Dedifferentiated amniotic fluid mesenchymal stem cell (primary cell): Measurements from ENCODE around the gene RBMS2.
A peak's percentile ranks its signal among the peaks of the same experiment; 100 is the strongest.
"Not testable (repeated sequence)": the region's sequence is repeated elsewhere in the genome, so short reads cannot be mapped to it uniquely, and the experiment has no call there.

ENCODE experiments used
- DNase-seq: peaks from one replicate; pipeline ENCODE4 v3.0.0-alpha.2; 2016; ENCODE audit errors: extremely low spot score

Gene RBMS2

GRCh38 chr12:56517854-56518253 lies 3.8 kb upstream of the RBMS2 start:
- DNase-seq = no peak

DNA sequence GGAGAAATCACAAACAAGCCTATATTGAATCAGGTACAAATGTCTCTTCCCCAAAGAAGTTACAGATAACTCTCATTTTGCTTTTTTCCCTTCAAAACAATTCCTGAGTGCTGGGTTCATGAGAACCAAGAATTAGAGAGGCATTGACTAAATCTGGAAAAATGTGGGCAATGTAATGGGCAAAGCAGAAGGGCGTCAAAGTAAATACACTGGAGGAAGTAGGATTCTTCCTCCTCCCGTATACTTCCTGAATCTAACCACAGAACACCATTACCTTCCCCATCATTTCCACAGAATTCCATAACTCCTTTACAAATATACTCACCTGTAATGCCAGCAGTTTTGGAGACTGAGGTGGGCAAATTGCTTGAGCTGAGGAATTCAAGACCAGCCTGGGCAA lies 3.0 kb upstream of the RBMS2 start:
- DNase-seq = peak; percentile 57

DNA sequence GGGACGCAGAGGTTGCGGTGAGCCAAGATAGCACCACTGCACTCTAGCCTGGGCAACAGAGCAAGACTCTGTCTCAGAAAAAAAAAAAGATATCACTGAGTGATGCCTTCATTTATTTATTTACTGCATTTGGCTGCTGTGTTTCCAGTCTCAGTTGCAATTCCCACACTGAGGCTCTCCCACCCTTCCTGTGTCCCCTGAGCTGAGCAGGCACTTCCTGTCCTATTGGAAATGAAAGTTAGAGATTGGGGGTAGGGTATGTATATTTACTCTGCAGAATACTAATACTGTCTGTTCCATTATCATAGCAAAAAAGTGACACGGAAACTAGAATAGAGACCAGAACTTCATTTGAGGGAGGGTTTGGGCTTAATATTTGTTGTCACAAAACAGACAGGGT lies 1.6 kb upstream of the RBMS2 start:
- DNase-seq = no peak

- no peak for DNase-seq
Measured at GRCh38 chr12:56520506-56520905, 1.1 kb upstream of the RBMS2 start.

GRCh38 chr12:56521209-56521589 lies 421 bp upstream of the RBMS2 start:
- no peak for DNase-seq

DNA sequence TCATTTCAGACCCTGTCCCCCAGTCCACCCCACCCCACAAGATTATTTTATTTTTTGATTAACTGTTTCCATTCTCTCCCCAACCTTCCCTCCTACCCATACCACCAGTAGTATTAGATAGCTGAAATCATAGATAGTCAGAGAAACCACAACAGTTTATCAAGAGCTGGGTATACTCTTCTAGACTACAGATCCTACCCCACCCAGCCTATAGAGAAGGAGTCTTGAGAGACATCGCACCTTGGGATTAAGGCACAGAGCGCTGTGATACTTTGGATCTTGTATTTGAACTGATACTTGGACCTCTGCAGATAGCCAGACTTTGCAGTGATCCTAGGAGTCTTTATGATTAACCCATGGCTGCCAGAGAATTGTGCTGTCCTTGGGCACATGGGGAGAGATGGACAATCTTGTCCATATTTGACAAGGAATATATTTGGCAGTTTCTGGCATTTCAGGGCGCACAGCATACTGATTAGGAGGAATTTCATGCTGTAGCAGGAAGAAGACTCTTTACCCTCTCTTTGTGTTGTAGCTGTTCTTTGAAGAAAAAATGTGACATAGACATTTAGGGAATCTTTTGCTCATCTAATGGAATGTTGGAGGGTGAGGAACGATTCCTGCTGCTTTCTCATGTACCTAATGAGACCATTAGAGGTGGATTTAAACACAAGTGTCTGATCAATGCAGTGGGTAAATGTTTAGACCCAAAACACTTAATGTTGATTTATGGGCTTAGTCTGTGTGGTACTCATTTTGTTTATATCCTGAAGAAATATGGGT lies 982 bp downstream of the RBMS2 start:
- no peak for DNase-seq

DNA sequence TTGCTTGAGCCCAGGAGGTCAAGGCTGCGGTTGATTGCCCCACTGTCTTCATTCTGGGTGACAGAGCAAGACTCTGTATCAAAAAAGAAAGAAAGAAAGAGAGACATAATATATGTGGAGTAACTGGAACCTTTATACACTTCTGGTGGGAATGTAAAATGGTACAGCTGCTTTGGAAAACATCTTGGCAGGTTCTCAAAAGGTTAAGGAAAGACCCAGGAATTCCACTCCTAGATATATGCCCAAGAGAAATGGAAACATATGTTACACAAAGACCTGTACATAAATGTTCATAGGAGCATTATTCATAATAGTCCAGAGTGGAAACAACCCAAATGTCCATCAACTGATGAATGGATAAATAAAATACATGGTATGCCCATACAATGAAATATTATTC lies 7.2 kb downstream of the RBMS2 start:
- no peak for DNase-seq

DNA sequence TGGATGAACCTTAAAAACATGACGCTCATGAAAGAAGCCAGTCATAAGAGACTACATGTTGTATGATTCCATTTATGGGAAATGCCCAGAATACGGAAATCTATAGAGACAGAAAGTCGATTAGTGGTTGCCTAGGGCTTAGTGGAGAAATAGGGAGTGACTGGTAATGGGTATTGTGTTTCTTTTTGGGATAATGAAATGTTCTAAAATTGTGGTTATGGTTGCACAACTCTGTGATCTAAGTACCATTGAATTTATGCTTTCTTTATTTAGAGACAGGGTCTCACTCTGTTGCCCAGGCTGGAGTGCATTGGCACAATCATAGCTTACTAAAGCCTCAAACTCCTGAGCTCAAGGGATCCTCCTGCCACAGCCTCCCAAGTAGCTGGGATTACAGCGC lies 8.0 kb downstream of the RBMS2 start:
- DNase-seq = no peak

GRCh38 chr12:56530390-56531055 lies 8.9 kb downstream of the RBMS2 start:
- DNase-seq = no peak

- DNase-seq = no peak
Measured at GRCh38 chr12:56537546-56537945, 15.9 kb downstream of the RBMS2 start.

- no peak for DNase-seq
Measured at GRCh38 chr12:56541631-56542030, 20.0 kb downstream of the RBMS2 start.

DNA sequence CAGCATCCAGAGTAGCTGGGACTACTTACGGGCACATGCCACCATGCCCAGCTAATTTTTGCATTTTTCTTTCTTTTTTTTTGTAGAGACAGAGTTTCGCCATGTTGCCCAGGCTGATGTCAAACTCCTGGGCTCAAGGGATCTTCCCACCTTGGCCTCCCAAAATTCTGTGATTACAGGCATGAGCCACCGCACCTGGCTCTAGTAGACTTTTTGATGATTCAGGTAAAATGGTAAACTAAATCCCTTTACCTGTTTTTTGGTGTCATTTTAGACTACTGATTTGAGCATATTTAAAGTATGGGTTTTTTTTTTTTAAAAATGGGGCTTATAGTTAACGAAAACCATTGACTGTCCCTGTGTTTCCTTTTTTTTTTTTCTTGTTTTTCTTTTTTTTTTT lies 20.5 kb downstream of the RBMS2 start:
- DNase-seq = no peak

GRCh38 chr12:56545023-56545604 lies 23.5 kb downstream of the RBMS2 start:
- no peak for DNase-seq

DNA sequence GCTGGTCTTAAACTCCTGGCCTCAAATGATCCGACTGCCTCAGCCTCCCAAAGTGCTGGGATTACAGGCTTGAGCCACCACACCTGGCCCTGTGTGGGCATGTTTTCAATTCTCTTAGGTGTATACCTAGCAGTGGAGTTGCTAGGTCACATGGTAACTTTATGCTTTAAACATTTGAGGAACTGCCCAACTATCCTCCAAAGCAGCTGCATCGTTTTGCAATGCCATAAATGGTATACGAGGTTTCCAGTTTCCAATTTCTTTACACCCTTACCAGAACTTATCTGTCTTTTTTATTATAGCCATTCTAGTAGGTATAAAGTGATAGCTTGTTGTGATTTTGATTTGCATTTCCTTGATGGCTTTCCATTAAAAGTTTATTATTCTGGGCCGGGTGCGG lies 25.1 kb downstream of the RBMS2 start:
- no peak for DNase-seq

DNA sequence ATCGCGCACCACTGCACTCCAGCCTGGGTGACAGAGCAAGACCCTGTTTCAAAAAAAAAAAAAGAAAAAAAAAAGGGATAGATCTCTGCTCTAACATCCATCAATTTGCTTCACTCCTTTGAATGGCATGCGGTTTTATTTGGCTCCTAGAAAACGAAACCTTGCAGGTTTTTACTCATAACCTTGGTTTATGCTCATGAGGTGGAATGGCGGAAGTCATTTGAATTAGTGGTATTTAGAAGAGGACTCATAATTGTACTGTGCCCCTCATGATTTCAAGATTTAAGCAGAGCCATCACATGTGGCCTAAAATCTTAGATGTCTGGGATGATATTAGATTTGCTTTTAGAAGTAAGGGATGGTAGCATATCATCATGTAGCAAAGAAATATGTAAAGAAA lies 29.4 kb downstream of the RBMS2 start:
- no peak for DNase-seq

DNA sequence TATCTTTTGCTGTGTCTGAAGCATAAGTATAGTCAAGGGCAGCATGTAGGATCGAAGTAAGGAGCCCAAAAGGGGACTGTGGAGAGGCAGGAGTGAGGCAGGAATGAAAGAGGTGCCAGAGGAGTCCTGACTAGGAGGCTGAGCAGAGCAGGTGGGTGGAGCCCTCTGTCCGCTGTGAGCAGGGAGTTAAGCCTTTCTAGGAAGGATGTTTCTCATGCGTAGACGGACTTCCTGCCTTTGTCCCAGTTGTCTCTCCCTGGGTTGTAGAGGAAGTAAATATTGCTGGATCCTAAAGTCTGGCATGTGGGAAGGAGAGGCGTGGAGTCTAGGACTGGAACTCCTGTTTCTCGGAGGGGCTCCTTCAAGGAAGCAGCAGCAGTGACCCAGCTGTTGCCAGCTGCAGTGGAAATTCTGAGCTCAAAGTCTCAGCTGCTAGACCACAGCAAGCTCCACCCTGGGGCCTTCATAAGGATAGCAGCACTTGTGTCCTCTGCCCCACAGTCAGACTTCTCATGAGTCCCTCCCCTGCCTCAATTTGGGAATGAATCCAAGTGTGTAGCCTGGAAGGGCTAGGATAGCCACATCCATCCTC lies 44.0 kb downstream of the RBMS2 start:
- peak; percentile 95 for DNase-seq

GRCh38 chr12:56568146-56568545 lies 46.5 kb downstream of the RBMS2 start:
- no peak for DNase-seq

- no peak for DNase-seq
Measured at GRCh38 chr12:56571121-56571520, 49.5 kb downstream of the RBMS2 start.

DNA sequence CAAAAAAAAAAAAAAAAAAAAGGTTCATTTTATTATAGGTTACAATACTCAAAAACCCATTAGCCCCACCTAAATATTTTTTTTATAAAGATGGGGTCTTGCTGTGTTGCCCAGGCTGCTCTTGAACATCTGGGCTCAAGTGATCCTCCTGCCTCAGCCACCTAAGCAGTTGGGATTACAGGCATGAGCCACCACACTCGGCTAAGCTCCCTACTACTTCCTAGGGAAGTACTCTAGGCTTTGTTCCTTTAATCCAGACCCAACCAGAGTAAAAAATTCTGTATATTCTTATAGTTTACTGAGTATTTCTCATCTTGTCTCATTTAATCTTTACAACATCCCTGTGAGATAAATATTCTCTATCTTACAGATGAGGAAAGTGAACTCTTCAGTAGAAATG lies 50.7 kb downstream of the RBMS2 start:
- no peak for DNase-seq

DNA sequence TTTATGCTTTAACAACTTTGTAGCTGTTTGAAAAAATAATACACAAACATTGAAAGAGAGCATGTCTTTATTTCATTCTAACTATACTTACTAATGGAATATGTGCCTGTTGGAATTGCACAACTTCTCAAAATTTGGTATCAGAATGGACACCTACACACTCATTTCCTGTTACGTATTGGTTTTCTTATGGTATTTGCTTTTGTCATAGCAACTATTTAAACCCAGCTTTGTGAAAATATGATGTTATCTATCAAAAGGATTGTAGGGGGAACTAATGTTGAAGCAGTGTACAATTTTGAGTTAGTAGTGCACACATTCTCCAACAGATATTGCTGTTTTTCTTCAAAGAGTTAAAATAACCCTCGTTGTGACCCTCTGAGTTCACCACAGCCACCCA lies 52.6 kb downstream of the RBMS2 start:
- DNase-seq = no peak

- not testable (repeated sequence) for DNase-seq
Measured at GRCh38 chr12:56577248-56577647, 55.6 kb downstream of the RBMS2 start.

- DNase-seq = no peak
Measured at GRCh38 chr12:56578983-56579546, 57.4 kb downstream of the RBMS2 start.
